Activated naive CD8-positive, alpha-beta T cell treated with anti-CD3 and anti-CD28 coated beads, Interleukin-2, amount 50 U/mL, for 24 hours (primary cell): Measurements from ENCODE around the gene EYS.
"Not testable (repeated sequence)": the region's sequence is repeated elsewhere in the genome, so short reads cannot be mapped to it uniquely, and the experiment has no call there.

Experiments used
- ATAC-seq: fragments of 150-1000 bp; cut with Tn5 transposase; one replicate; pipeline ENCODE4 v1.10.0; 2021
- DNase-seq: peaks from one replicate; pipeline ENCODE4 v3.0.0; 2021
- H3K27ac Mint-ChIP-seq: one replicate; pipeline ENCODE4 v1.8.0; 2021; ENCODE audit warnings: mild to moderate bottlenecking, mixed read lengths
- H3K27me3 Mint-ChIP-seq: one replicate; pipeline ENCODE4 v1.8.0; 2021; ENCODE audit warnings: mixed read lengths
- H3K36me3 Mint-ChIP-seq: one replicate; pipeline ENCODE4 v1.8.0; 2021; ENCODE audit warnings: low read depth, mixed read lengths
- H3K4me1 Mint-ChIP-seq: one replicate; pipeline ENCODE4 v1.8.0; 2021; ENCODE audit warnings: mixed read lengths
- H3K4me3 Mint-ChIP-seq: one replicate; pipeline ENCODE4 v1.8.0; 2021; ENCODE audit warnings: mild to moderate bottlenecking, moderate library complexity, mixed read lengths
- H3K9me3 Mint-ChIP-seq: one replicate; pipeline ENCODE4 v1.8.0; 2021; ENCODE audit warnings: mixed read lengths

EYS gene

DNA sequence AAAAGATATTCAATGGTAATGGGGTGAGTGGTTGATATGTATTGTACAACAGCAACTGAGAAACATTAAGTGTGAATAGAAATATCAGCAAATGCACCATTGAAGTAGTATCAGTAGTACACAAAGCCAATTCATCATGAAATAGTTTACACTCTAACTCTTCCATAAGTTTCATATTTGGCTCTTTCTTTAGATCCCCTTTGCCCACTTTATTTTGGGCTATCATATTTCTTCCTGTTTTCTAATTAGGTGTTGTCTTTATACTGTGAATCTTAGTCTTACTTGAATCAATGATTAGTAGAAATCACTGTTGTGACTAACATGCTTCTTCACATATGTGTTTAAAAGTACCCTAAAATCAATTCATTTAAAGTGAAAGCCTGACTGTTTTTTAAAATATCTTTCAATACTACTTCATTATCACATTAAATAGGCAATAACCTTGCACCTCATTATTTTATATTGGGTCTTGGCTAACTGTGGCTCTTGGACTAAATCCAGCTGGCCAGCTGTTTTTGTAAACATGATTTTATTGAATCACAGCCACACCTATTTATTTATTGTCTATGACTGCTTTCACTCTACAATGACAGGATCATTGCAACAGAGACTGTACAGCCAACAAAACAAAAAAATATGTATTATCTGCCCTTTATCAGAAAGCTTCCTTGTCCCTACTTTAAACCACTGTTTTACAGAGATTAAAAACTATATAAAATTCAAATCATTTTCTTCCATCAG is 38.9 kb downstream of the EYS start:
- Mint-ChIP-seq H3K4me3 (no peak overlapping the region), H3K27ac (no peak overlapping the region), H3K9me3 (peaks cover 29% of the 10 kb centered on the region), H3K4me1 (no peaks in the 10 kb centered on the region), H3K36me3 (no peaks in the 10 kb centered on the region), H3K27me3 (no peaks in the 10 kb centered on the region)
- ATAC-seq (no peak), DNase-seq (no peak)

DNA sequence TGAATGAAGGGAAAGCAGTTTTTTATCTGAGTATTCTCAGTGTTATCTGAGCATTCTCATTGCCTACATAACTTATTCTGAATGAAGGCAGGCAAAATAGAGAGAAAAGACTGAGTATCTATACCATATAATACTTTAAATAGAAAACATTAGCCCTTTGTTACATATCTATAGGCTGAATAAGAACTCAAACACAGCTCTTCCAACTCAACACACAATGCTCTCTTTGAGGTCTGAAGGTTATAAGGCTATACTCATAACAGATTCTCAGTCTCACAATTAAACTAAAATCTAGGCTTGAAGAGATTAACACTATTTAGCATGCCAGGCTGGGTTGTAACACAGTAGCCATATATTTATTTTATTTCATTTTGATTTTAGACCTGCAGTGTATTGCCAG is 56.9 kb downstream of the EYS start:
- H3K27ac Mint-ChIP-seq: no peak overlapping the region
- DNase-seq (no peak), ATAC-seq (no peak)

DNA sequence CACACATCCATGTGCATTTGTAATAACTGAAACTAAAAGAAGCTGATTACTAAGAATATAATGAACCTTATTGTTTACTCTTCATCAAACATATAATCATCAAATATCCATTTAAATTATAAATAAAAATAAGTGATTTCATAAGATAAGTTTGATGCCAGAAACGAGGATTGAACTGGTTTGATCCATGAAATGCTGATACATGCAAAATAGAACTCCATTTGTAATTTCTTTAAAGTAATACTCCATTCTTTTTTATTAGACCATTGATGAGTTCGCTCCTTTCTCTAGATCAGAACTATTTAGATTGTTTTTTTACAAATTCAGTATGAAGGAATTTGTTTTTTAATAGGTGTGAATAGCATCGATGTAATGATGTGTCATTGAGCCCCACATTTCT is 57.6 kb downstream of the EYS start:
- ATAC-seq (no peak), DNase-seq (no peak)
- Mint-ChIP-seq H3K4me3 (no peak overlapping the region), H3K36me3 (no peaks in the 10 kb centered on the region), H3K9me3 (peaks cover 34% of the 10 kb centered on the region), H3K27ac (no peak overlapping the region), H3K27me3 (no peaks in the 10 kb centered on the region), H3K4me1 (no peaks in the 10 kb centered on the region)

More for the DNA sequence above, 56.9 kb downstream of the EYS start:
- Mint-ChIP-seq H3K27me3 (no peaks in the 10 kb centered on the region), H3K4me1 (no peaks in the 10 kb centered on the region), H3K36me3 (no peaks in the 10 kb centered on the region), H3K9me3 (peaks cover 30% of the 10 kb centered on the region), H3K4me3 (no peak overlapping the region)

DNA sequence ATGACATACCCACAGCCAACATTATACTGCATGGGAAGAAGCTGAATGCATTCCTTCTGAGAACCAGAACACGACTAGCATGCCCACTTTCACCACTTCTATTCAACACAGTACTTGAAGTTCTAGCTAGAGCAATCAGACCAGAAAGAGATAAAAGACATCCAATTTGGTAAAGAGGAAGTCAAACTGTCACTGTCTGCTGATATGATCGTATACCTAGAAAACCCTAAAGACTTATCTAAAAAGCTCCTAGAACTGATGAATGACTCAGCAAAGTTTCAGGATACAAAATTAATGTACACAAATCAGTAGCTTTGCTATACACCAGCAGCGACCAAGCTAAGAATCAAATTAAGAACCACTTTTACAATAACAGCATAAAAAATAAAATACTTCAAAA is 60.5 kb downstream of the EYS start:
- Mint-ChIP-seq H3K36me3 (no peaks in the 10 kb centered on the region), H3K9me3 (peaks cover 43% of the 10 kb centered on the region), H3K4me1 (no peaks in the 10 kb centered on the region), H3K27ac (no peak overlapping the region), H3K4me3 (no peak overlapping the region), H3K27me3 (no peaks in the 10 kb centered on the region)
- ATAC-seq (no peak), DNase-seq (no peak)

DNA sequence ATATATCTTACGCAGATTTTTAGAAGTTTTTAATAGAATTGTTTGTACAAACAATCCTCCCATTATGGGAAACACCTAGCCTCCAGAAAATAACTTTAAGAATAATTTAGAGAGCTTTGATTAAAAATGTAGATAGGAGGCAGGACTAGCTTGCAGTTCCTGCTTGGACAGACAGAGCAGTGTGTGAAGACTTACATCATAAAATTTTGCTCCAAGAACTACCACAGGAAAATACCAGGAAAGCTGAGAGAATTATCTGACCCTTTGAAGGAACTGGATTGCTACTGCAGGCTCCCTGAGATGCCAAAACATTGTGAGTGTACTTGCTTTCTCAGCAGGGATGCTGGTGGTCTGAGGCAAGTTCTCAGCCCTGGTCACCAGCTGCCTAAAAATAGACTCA is 64.2 kb downstream of the EYS start:
- no peaks in the 10 kb centered on the region for H3K27me3 Mint-ChIP-seq
- no peak for ATAC-seq

DNA sequence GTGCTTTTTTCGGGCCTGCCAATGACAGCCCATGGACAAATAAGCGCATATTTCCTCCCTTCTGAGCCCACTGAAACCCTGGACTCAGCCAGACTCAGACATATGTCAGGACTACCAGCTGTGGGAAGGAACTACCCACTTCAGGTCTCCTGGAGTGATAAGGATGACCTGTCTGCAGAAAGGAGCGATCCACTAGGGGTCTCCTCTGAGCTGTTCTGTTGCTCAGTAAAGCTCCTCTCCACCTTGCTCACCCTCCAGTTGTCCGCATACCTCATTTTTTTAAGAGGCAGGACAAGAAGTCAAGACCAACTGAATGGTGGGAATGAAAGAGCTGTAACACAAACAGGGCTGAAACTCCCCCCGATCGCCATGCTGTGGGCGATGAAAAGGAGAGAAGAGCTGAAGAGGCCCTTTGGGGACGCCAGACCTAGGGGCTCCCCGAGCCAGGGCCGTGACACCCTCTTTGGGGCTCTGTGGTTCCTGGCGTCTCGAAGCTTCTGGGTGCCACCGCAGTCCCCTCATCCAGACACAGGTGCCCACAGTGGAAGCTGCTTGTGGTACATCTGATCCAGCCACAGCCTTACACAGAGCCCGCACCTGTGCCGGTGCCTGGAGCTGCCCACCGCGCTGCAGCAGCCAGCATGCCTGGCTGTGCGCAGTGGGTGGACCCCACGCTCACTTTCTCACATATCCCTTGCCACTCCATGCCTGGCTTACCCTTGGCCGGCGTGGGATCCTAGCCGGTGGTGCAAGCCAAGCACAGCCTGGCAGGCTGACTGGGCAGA is 68.8 kb downstream of the EYS start:
- Mint-ChIP-seq H3K36me3 (no peaks in the 10 kb centered on the region), H3K9me3 (no peaks in the 10 kb centered on the region), H3K4me1 (no peaks in the 10 kb centered on the region), H3K4me3 (no peak overlapping the region), H3K27ac (no peak overlapping the region), H3K27me3 (no peaks in the 10 kb centered on the region)
- ATAC-seq (no peak), DNase-seq (no peak)

More for the DNA sequence above, 64.2 kb downstream of the EYS start:
- Mint-ChIP-seq H3K4me1 (no peaks in the 10 kb centered on the region), H3K9me3 (peaks cover 35% of the 10 kb centered on the region), H3K27ac (no peak overlapping the region), H3K36me3 (no peaks in the 10 kb centered on the region), H3K4me3 (no peak overlapping the region)
- no peak for DNase-seq

DNA sequence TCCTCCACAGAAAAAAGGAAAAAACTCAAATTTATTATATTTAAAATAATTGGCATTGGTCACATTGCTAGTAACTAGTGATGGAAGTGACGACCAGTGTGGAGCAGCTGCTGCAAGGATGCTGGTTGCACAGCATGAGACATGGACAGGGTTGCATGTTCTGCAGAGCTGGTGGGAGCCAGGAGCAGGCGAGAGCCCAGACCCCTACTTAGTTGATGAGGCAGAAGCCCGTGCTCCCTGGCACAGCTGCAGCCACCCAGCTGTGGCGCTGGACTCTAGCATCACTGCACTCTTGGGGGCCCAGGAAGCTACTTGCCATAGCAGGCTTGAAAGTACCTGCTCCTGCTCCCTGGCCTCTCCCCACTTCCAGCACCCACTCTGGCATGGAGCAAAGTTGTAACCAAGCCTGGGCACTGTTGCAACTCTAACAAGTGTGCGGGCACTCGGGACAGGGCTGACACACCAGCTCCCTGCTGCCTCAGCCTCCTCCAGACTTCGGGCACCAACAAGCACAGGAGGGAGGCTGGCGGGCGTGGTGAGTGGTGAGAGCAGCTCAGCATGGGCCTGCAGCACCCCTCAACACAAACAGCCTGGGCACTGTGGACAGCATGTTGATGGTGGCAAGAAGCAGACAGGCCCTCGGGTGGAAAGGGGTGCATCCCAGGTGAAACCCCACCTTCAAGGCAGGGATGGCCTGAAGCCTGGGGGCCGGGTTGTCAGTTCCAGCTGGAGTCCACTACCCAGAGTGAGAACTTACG is 69.6 kb downstream of the EYS start:
- Mint-ChIP-seq H3K4me1 (no peaks in the 10 kb centered on the region), H3K36me3 (no peaks in the 10 kb centered on the region), H3K9me3 (no peaks in the 10 kb centered on the region), H3K27me3 (no peaks in the 10 kb centered on the region), H3K4me3 (no peak overlapping the region), H3K27ac (no peak overlapping the region)
- DNase-seq (no peak), ATAC-seq (no peak)

DNA sequence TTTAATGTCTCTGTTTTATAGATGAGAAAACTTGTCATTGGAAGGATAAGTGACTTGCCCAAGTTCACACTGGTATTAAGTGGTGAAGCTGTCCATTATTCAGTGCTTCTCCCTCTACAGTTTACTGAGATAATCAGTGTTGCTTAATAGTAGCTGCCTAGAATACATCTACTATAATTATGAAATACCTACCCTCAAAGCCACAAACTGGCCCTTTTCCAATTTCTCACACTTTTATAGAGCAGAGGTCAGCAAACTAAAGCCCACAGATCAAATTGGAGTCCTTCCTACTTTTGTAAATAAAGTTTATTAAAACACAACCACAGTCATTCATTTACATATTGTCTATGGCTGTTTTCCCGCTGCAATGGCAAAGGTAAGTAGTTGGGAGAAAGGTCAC is 73.5 kb downstream of the EYS start:
- H3K27ac Mint-ChIP-seq: no peak overlapping the region
- H3K9me3 Mint-ChIP-seq: peaks cover 3% of the 10 kb centered on the region
- H3K4me1 Mint-ChIP-seq: no peaks in the 10 kb centered on the region
- ATAC-seq (no peak), DNase-seq (no peak)
- H3K36me3 Mint-ChIP-seq: no peaks in the 10 kb centered on the region
- H3K4me3 Mint-ChIP-seq: no peak overlapping the region
- H3K27me3 Mint-ChIP-seq: no peaks in the 10 kb centered on the region

DNA sequence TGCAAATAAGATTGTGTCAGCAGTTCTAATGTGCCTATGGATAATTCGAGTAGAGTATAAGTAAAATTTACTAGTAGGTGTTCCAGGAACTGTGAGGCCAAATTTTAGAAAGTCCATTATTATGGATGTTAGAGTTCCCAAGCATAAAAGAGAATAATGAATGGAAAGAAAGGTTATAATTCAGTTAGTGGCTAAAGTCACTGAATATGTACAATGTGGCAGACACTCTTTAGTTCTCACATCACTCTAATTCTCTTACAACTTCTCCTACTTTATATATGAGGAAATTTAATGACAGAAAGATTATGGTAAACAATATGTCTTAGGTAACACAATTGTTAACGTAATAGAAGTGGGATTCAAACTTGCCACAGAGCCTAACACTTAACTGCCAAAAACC is 75.3 kb downstream of the EYS start:
- H3K4me3 Mint-ChIP-seq: no peak overlapping the region

DNA sequence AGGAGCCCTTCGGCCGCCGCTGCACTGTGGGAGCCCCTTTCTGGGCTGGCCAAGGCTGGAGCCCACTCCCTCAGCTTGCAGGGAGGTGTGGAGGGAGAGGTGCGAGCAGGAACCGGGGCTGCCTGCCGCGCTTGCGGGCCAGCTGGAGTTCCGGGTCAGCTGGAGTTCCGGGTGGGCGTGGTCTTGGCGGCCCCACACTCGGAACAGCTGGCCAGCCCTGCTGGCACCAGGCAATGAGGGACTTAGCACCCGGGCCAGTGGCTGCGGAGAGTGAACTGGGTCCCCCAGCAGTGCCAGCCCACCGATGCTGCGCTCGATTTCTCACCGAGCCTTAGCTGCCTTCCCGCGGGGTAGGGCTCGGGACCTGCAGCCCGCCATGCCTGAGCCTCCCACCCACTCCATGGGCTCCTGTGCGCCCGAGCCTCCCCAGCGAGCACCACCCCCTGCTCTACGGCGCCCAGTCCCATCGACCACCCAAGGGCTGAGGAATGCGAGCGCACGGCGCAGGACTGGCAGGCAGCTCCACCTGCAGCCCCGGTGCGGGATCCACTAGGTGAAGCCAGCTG is 79.5 kb downstream of the EYS start:
- not testable (repeated sequence) for H3K4me1 Mint-ChIP-seq, ATAC-seq, H3K36me3 Mint-ChIP-seq, H3K4me3 Mint-ChIP-seq, DNase-seq, H3K27ac Mint-ChIP-seq, H3K27me3 Mint-ChIP-seq, H3K9me3 Mint-ChIP-seq

More for the DNA sequence above, 75.3 kb downstream of the EYS start:
- H3K27ac Mint-ChIP-seq: no peak overlapping the region
- H3K27me3 Mint-ChIP-seq: no peaks in the 10 kb centered on the region
- H3K9me3 Mint-ChIP-seq: peaks cover 3% of the 10 kb centered on the region
- no peaks in the 10 kb centered on the region for H3K4me1 Mint-ChIP-seq
- DNase-seq: no peak
- no peaks in the 10 kb centered on the region for H3K36me3 Mint-ChIP-seq
- no peak for ATAC-seq

DNA sequence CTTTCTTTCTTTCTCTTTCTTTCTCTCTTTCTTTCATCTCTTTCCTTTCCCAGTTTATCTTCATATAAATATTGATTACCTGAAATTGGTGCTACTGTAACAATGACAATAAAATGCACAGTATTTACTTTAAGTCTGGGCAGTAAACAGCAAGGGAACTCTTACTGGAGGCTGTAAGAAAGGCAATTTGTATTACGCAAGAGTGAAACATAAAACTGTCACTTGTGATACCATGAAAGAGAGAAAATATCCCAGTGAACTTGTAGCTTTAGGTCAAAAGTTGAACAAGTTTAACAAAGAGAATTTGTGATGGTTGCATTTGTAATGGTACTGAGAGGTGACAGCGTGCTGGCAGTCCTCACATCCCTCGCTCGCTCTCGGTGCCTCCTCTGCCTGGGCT is 80.0 kb downstream of the EYS start:
- no peak overlapping the region for H3K27ac Mint-ChIP-seq
- peaks cover 7% of the 10 kb centered on the region for H3K9me3 Mint-ChIP-seq
- no peaks in the 10 kb centered on the region for H3K36me3 Mint-ChIP-seq
- DNase-seq (no peak), ATAC-seq (no peak)
- no peaks in the 10 kb centered on the region for H3K4me1 Mint-ChIP-seq
- no peak overlapping the region for H3K4me3 Mint-ChIP-seq
- no peaks in the 10 kb centered on the region for H3K27me3 Mint-ChIP-seq

DNA sequence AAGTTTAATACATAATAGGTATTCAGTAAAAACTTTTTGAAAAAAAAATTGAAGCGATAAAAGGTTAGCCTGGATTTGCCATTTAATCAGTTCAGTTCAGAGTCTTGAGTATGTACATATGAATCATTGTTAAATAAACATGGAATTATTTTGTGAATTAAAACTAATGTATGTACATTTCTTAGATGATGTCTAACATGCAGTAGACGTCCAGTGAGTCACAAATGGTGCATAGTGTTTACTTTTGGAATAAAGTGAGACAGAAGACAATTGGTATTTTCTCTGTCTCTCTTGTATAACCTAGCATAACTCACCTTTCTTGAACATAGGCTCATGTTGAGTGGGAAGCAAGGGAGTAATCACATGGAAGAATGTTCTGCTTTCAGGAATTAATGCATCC is 83.5 kb downstream of the EYS start:
- Mint-ChIP-seq H3K4me1 (no peaks in the 10 kb centered on the region), H3K27me3 (no peaks in the 10 kb centered on the region), H3K9me3 (peaks cover 4% of the 10 kb centered on the region), H3K36me3 (no peaks in the 10 kb centered on the region), H3K27ac (no peak overlapping the region), H3K4me3 (no peak overlapping the region)
- DNase-seq (no peak), ATAC-seq (no peak)

DNA sequence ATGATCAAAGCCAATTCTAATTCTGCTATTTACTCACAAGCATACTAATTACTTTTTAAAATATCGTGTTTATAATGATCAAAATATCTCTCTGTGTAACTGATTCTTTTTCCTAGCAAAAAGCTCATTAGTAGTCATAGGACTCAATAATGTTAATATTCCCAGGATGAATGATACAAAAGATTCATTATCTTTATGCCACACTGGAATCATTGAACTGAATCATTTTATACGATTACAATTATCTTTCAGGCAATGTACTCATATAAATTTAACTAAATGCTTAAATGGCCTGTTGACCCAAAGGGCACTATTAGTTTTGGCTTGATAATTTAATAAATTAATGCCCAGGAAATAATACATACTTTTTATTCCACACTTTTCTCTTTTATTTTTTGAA is 96.3 kb downstream of the EYS start:
- Mint-ChIP-seq H3K4me1 (no peaks in the 10 kb centered on the region), H3K4me3 (no peak overlapping the region), H3K36me3 (no peaks in the 10 kb centered on the region), H3K27me3 (no peaks in the 10 kb centered on the region), H3K9me3 (no peaks in the 10 kb centered on the region), H3K27ac (no peak overlapping the region)
- ATAC-seq (no peak), DNase-seq (no peak)

DNA sequence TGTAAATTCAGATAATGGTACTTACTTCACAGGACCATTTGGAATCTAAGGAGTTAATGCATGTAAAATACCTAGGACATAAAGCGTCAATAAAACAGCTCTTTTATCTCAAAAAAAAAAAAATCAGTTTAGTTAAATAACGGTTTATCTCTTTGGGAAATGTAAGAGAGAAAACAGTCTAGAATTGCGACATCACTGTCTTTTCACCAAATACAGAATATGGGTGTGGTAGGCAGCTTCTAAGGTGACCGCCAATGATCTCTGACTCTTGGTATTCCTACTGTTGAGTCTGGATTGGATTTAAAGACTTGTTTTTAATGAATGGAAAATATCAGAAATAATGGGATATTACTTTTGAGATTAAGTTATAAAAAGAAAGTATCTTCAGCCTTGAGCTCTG is 111.5 kb downstream of the EYS start:
- no peaks in the 10 kb centered on the region for H3K4me1 Mint-ChIP-seq
- no peak overlapping the region for H3K27ac Mint-ChIP-seq
- no peaks in the 10 kb centered on the region for H3K36me3 Mint-ChIP-seq
- ATAC-seq (no peak), DNase-seq (no peak)
- H3K27me3 Mint-ChIP-seq: no peaks in the 10 kb centered on the region
- no peak overlapping the region for H3K4me3 Mint-ChIP-seq
- peaks cover 4% of the 10 kb centered on the region for H3K9me3 Mint-ChIP-seq

DNA sequence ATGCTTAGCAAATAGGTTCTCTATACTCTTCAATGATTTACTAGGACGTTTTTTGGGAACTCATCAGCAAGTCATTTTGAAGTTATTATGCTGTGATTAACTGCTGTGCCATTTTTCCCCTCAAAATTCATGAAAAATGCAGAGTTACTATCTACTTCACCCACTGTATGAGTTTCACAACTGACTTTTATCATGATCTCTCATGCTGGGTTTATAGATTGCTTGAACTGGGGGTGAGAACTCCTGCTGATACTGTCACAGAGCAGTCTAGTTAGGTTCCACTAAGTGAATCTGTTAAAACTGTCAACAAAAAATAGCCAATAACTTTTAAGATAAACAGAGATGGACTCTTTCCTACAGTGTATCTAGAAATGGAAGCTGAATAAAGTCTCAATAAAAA is 136.7 kb downstream of the EYS start:
- ATAC-seq (no peak), DNase-seq (no peak)
- Mint-ChIP-seq H3K4me3 (no peak overlapping the region), H3K4me1 (no peaks in the 10 kb centered on the region), H3K9me3 (peaks cover 4% of the 10 kb centered on the region), H3K27me3 (no peaks in the 10 kb centered on the region), H3K36me3 (no peaks in the 10 kb centered on the region), H3K27ac (no peak overlapping the region)
